Endothelial cell of umbilical vein (primary cell): ENCODE measurements around the gene PDIA5. TPM values are rescaled to one million over a fixed set of nuclear protein-coding genes. Genes with fewer than 3 reads are reported as not detected.

Experiments used
- BruUV-seq: library from RNA; stranded (reverse); fragments of 400-500 nt; replicated peaks from 2 replicates; lab custom pipeline; 2021; lab: Mats Ljungman, UMichigan
- CTCF ChIA-PET: fragments of 300-600, 350-600 bp; sonication (Branson Sonifier 250); formaldehyde crosslinking; loops from one replicate; lab custom pipeline; 2021; ENCODE audit warnings: antibody characterized with exemption, inconsistent platforms; lab: Charles Lee
- POLR2A ChIA-PET: fragments of 300-600, 350-600 bp; sonication (Branson Sonifier 250); formaldehyde crosslinking; loops from one replicate; lab custom pipeline; 2021; ENCODE audit warnings: antibody characterized with exemption, inconsistent platforms; lab: Charles Lee
- DNase-seq: peaks from one replicate; pipeline ENCODE4 v3.0.0-alpha.2; 2011; ENCODE audit warnings: low read depth, low spot score
- FAIRE-seq: peaks from 2 replicates; lab custom pipeline; 2011; peaks lifted over from hg19 to GRCh38; lab: Jason Lieb, UNC
- H2AFZ ChIP-seq: 2 replicates; pipeline ENCODE4 v1.6.0; 2012; ENCODE audit warnings: low read depth, low read length, control low read depth, inconsistent platforms
- H3K27ac ChIP-seq: 2 replicates; pipeline ENCODE4 v1.5.1; 2011; ENCODE audit warnings: low read depth, mild to moderate bottlenecking, control low read depth, low read length, moderate library complexity; ENCODE audit not compliant: insufficient read depth
- H3K27me3 ChIP-seq, 2 experiments: 2 replicates each; pipeline versions ENCODE4 v1.6.0 to v1.6.1; 2011; ENCODE audit warnings: low read length in 2 of 2, mixed read lengths in 1 of 2; ENCODE audit not compliant: control insufficient read depth in 2 of 2, insufficient read depth in 2 of 2
- H3K36me3 ChIP-seq, 2 experiments: 2 replicates in 1 of 2; 3 replicates in 1 of 2; pipeline ENCODE4 v1.5.1; 2011; ENCODE audit warnings: low read length in 2 of 2, mild to moderate bottlenecking in 1 of 2, moderate library complexity in 1 of 2; ENCODE audit not compliant: control insufficient read depth in 2 of 2, insufficient read depth in 2 of 2; ENCODE audit errors: extremely low read depth in 1 of 2
- H3K4me1 ChIP-seq: 3 replicates; pipeline ENCODE4 v1.5.1; 2011; ENCODE audit warnings: mild to moderate bottlenecking, low read length; ENCODE audit not compliant: control insufficient read depth, insufficient read depth; ENCODE audit errors: extremely low read depth
- H3K4me2 ChIP-seq: 2 replicates; pipeline ENCODE4 v1.6.1; 2011; ENCODE audit warnings: low read length, control low read depth, mixed read lengths; ENCODE audit not compliant: insufficient read depth
- H3K4me3 ChIP-seq, 3 experiments: fragments of 200-600 bp in 1 of 3; sonication (generic), shearing (Covaris generic) in 1 of 3; replicated peaks in 1 of 3; 2 replicates each; pipeline ENCODE4 v1.5.1; 2011 to 2016; ENCODE audit warnings: control low read depth in 3 of 3, low read length in 3 of 3, mild to moderate bottlenecking in 2 of 3, inconsistent platforms in 1 of 3, low read depth in 1 of 3, moderate library complexity in 1 of 3; ENCODE audit not compliant: insufficient read depth in 1 of 3
- H3K79me2 ChIP-seq: 2 replicates; pipeline ENCODE4 v1.6.0; 2012; ENCODE audit warnings: low read length, inconsistent platforms; ENCODE audit not compliant: control insufficient read depth, insufficient read depth
- H3K9ac ChIP-seq: replicated peaks from 2 replicates; pipeline ENCODE3; 2011; ENCODE audit warnings: low read length, control low read depth; ENCODE audit not compliant: insufficient read depth; ENCODE audit errors: extremely low read depth
- H3K9me1 ChIP-seq: replicated peaks from 3 replicates; pipeline ENCODE4 v1.6.0; 2011; ENCODE audit warnings: mild to moderate bottlenecking, low read length; ENCODE audit not compliant: control insufficient read depth, insufficient read depth; ENCODE audit errors: extremely low read depth
- H3K9me3 ChIP-seq: replicated peaks from 2 replicates; pipeline ENCODE4 v1.5.1; 2012; ENCODE audit warnings: low read length, inconsistent platforms; ENCODE audit not compliant: control insufficient read depth, insufficient read depth
- H4K20me1 ChIP-seq: replicated peaks from 2 replicates; pipeline ENCODE3; 2011; ENCODE audit warnings: mild to moderate bottlenecking, low read length; ENCODE audit not compliant: control insufficient read depth, insufficient read depth; ENCODE audit errors: extremely low read depth
- EZH2 ChIP-seq: IDR thresholded peaks from 2 replicates; pipeline ENCODE4 v1.6.1; 2012; ENCODE audit warnings: borderline replicate concordance, low read depth, mild to moderate bottlenecking, moderate library complexity, low read length, inconsistent platforms; ENCODE audit not compliant: severe bottlenecking
- FOS ChIP-seq: IDR thresholded peaks from 2 replicates; pipeline ENCODE4 v1.6.1; 2011; ENCODE audit warnings: mild to moderate bottlenecking, low read length, moderate library complexity, borderline replicate concordance; ENCODE audit not compliant: insufficient read depth
- GATA2 ChIP-seq: IDR thresholded peaks from 2 replicates; pipeline ENCODE4 v1.7.0; 2011; ENCODE audit warnings: low read depth, mild to moderate bottlenecking, moderate library complexity, mixed read lengths, low read length; ENCODE audit not compliant: insufficient read length, insufficient read depth
- JUN ChIP-seq: IDR thresholded peaks from 2 replicates; pipeline ENCODE4 v1.6.1; 2011; ENCODE audit warnings: borderline replicate concordance, low read depth; ENCODE audit not compliant: insufficient read length, insufficient read depth
- MYC ChIP-seq: IDR thresholded peaks from one replicate; pipeline ENCODE4 v1.6.1; 2011; ENCODE audit warnings: mild to moderate bottlenecking, low read depth, low read length
- POLR2A ChIP-seq: IDR thresholded peaks from 2 replicates; pipeline ENCODE4 v1.6.1; 2012; ENCODE audit warnings: low read depth, mild to moderate bottlenecking, control low read depth, low read length
- POLR2AphosphoS5 ChIP-seq: IDR thresholded peaks from 2 replicates; pipeline ENCODE4 v1.6.1; 2012; ENCODE audit warnings: low read depth, mild to moderate bottlenecking, control low read depth, low read length, moderate library complexity; ENCODE audit not compliant: insufficient read depth
- dilution Hi-C: fragments of 300-500 bp; cut with MboI; formaldehyde crosslinking; loops from one replicate; pipeline ENCODE4 v1.15.0; 2019; ENCODE audit warnings: low sequenced_read_pairs; ENCODE audit not compliant: extremely low pct_ligation_motif_present
- intact Hi-C: fragments of 100-400 bp; cut with micrococcal nuclease; formaldehyde crosslinking; loops from one replicate; pipeline ENCODE4 v1.10.0; 2022
- polyA plus RNA-seq, 4 experiments: library from polyadenylated mRNA; depleted of rRNA in 3 of 4; stranded (reverse) in 3 of 4; unstranded in 1 of 4; fragments of >200 nt; gene quantifications; 2 replicates each; pipeline versions ENCODE4 v1.2.1 to v1.2.3, GENCODE V29; 2011 to 2012; ENCODE audit warnings: missing spikeins in 1 of 4
- total RNA-seq: library from RNA; stranded (reverse); gene quantifications from 2 replicates; pipeline ENCODE4 v1.2.3, GENCODE V29; 2021
- TF ChIP-seq, protein P1 (sequence below), 2 donors: IDR thresholded peaks; 1 replicate in 1 of 2; 2 replicates in 1 of 2; pipeline ENCODE4 v1.5.1; 2011; ENCODE audit warnings: low read length in 2 of 2, mild to moderate bottlenecking in 2 of 2, moderate library complexity in 2 of 2, control low read depth in 1 of 2, inconsistent platforms in 1 of 2, low read depth in 1 of 2; ENCODE audit not compliant: insufficient read depth in 1 of 2; ENCODE audit errors: extremely low read depth in 1 of 2
- TF ChIP-seq, protein P2 (sequence below): IDR thresholded peaks from 2 replicates; pipeline ENCODE4 v1.6.1; 2011; ENCODE audit not compliant: insufficient read depth, insufficient read length

Gene PDIA5
- total and polyA plus RNA-seq, 2 donors (not counting 3 experiments of a cell fraction or from before 2014, with no cell fraction given) = 55.7 to 85.6 TPM

DNA sequence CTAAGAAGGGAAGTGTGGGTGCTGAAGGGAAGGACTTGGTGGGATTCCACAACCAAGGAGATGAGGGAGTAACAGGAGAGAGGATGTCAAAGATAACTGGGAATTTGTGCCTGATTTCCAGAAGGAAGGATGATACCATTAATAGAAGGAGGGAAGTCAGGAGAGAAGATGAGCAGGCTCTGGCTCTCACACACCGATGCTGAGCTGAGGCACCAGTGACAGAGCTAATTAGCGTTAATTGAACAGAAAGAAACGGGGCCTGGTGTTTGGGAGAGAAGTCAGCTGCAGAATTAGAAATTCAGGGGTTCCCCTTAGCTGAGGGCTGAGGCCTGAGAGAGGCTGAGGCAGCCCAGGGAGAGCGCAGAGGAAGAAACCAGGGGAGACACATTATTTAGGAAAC lies 11.9 kb upstream of the PDIA5 start:
- no peak for DNase-seq
- no peak overlapping the region for H3K4me3 ChIP-seq
- H2AFZ ChIP-seq = no peak overlapping the region
- peaks cover 5% of the 10 kb centered on the region for H3K4me1 ChIP-seq
- ChIA-PET POLR2A (no interaction called here), CTCF (no interaction called here)
- H3K27ac ChIP-seq = no peak overlapping the region
- TF ChIP-seq FOS (no peak), GATA2 (no peak), EZH2 (no peak), MYC (no peak), JUN (no peak), POLR2AphosphoS5 (no peak), POLR2A (no peak)
- TF ChIP-seq, protein P1, sequence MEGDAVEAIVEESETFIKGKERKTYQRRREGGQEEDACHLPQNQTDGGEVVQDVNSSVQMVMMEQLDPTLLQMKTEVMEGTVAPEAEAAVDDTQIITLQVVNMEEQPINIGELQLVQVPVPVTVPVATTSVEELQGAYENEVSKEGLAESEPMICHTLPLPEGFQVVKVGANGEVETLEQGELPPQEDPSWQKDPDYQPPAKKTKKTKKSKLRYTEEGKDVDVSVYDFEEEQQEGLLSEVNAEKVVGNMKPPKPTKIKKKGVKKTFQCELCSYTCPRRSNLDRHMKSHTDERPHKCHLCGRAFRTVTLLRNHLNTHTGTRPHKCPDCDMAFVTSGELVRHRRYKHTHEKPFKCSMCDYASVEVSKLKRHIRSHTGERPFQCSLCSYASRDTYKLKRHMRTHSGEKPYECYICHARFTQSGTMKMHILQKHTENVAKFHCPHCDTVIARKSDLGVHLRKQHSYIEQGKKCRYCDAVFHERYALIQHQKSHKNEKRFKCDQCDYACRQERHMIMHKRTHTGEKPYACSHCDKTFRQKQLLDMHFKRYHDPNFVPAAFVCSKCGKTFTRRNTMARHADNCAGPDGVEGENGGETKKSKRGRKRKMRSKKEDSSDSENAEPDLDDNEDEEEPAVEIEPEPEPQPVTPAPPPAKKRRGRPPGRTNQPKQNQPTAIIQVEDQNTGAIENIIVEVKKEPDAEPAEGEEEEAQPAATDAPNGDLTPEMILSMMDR (IDR thresholded peaks at IDR 0.05; ENCODE audit: extremely low read depth in 1 of 2, insufficient read depth in 1 of 2, low read depth in 1 of 2, low read length in 2 of 2) = no peak
- TF ChIP-seq, protein P2, sequence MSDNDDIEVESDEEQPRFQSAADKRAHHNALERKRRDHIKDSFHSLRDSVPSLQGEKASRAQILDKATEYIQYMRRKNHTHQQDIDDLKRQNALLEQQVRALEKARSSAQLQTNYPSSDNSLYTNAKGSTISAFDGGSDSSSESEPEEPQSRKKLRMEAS = no peak
- no peaks in the 10 kb centered on the region for H4K20me1 ChIP-seq
- dilution Hi-C loops = no loop called here
- no peaks in the 10 kb centered on the region for H3K9me1 ChIP-seq
- intact Hi-C loops = no loop called here
- no peaks in the 10 kb centered on the region for H3K9me3 ChIP-seq
- H3K4me2 ChIP-seq = no peak overlapping the region
- H3K36me3 ChIP-seq = no peaks in the 10 kb centered on the region
- no TSS peak for BruUV-seq
- peaks cover 0 to 5% of the 10 kb centered on the region in 2 experiments for H3K27me3 ChIP-seq
- no peak for FAIRE-seq
- H3K79me2 ChIP-seq = no peaks in the 10 kb centered on the region
- H3K9ac ChIP-seq = no peak overlapping the region
